Breast epithelium (tissue), 4 donors: Measurements from ENCODE around the gene PPP2R3B. TPM values are rescaled to one million over a fixed set of nuclear protein-coding genes. Genes with fewer than 3 reads are reported as not detected.
"Not testable (repeated sequence)": the region's sequence is repeated elsewhere in the genome, so short reads cannot be mapped to it uniquely, and the experiment has no call there.

Experiments
- DNase-seq, 2 donors: peaks; one replicate each; pipeline ENCODE4 v3.0.0-alpha.2; 2019; ENCODE audit warnings: low spot score in 2 of 2
- H3K27ac ChIP-seq, 2 donors: fragments of 200-600 bp; sonication (generic) in 1 of 2; one replicate each; pipeline ENCODE4 v1.5.1; 2016 to 2019; ENCODE audit warnings: mild to moderate bottlenecking in 1 of 2
- H3K27me3 ChIP-seq, 2 donors: fragments of 200-600 bp; sonication (generic) in 1 of 2; one replicate each; pipeline versions ENCODE4 v1.5.1 to v1.6.0; 2017 to 2019; ENCODE audit warnings: control low read depth in 1 of 2, mild to moderate bottlenecking in 1 of 2
- H3K36me3 ChIP-seq: fragments of 200-600 bp; one replicate; pipeline ENCODE4 v1.5.1; 2019
- H3K4me1 ChIP-seq, 2 donors: fragments of 200-600 bp; sonication (generic); one replicate each; pipeline ENCODE4 v1.5.1; 2016 to 2019; ENCODE audit warnings: control low read depth in 1 of 2
- H3K4me3 ChIP-seq, 3 donors: fragments of 200-600 bp; sonication (generic); 1 replicate in 2 of 3; 2 replicates in 1 of 3; pipeline ENCODE4 v1.5.1; 2016 to 2019; ENCODE audit warnings: mild to moderate bottlenecking in 3 of 3, moderate library complexity in 2 of 3
- H3K9me3 ChIP-seq, 2 donors: fragments of 200-600 bp; sonication (generic) in 1 of 2; one replicate each; pipeline ENCODE4 v1.5.1; 2016 to 2019; ENCODE audit warnings: control low read depth in 1 of 2
- CTCF ChIP-seq, 3 donors: fragments of 450-650 bp; IDR thresholded peaks; one replicate each; pipeline ENCODE4 v1.5.1; 2016 to 2017; ENCODE audit warnings: antibody characterized with exemption in 3 of 3, mild to moderate bottlenecking in 3 of 3, moderate library complexity in 3 of 3
- POLR2A ChIP-seq: fragments of 450-650 bp; IDR thresholded peaks from one replicate; pipeline ENCODE4 v1.6.1; 2016; ENCODE audit warnings: antibody characterized with exemption, mild to moderate bottlenecking, moderate library complexity
- POLR2AphosphoS5 ChIP-seq, 3 donors: sonication (generic); formaldehyde crosslinking; IDR thresholded peaks; one replicate each; pipeline ENCODE4 v1.6.1; 2017; ENCODE audit warnings: antibody characterized with exemption in 3 of 3
- intact Hi-C: fragments of 100-400 bp; cut with DNase I; formaldehyde crosslinking; loops from one replicate; pipeline ENCODE4 v1.15.1; 2023; ENCODE audit warnings: low total_unique reads
- total RNA-seq, 3 donors: library from RNA; depleted of rRNA; stranded (reverse); fragments of >200 nt; gene quantifications; one replicate each; pipeline ENCODE4 v1.1.0, GENCODE V29; 2016

PPP2R3B gene
- total RNA-seq, 3 donors from 2014 or later = 10.4 to 23.3 (median 23.1) TPM

GRCh38 chrX:332916-333610 lies 53.6 kb downstream of the PPP2R3B start:
- no peaks in the 10 kb centered on the region for H3K36me3 ChIP-seq
- intact Hi-C loops = no loop called here
- no peak overlapping the region for H3K27ac ChIP-seq
- H3K9me3 ChIP-seq = no peaks in the 10 kb centered on the region
- no peaks in the 10 kb centered on the region for H3K4me1 ChIP-seq
- TF ChIP-seq POLR2A (no peak), POLR2AphosphoS5 (IDR thresholded peaks at IDR 0.05) (no peak), CTCF (IDR thresholded peaks at IDR 0.05) (no peak)
- DNase-seq = no peak
- H3K27me3 ChIP-seq = peaks cover 7 to 15% of the 10 kb centered on the region in 2 donors
- no peak overlapping the region for H3K4me3 ChIP-seq

DNA sequence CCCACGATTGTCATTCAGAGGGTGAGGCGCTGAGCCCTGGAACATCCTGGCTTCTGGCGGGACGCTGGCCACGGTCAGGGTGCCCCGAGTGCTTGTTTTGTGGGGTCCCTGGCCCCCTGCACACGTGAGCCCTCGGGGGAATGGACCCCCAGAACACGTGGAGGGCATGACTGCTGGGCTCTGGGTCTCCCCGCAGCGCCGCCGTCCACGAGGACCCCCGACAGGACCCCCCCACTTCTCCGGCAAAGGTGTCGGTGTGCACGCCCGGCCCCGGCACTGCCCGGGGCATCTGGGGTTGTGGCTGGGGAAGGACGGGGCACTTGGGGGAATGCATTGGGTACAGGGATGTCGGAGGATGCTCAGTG lies 54.2 kb downstream of the PPP2R3B start:
- no peaks in the 10 kb centered on the region for H3K36me3 ChIP-seq
- TF ChIP-seq POLR2A (no peak), POLR2AphosphoS5 (IDR thresholded peaks at IDR 0.05) (no peak), CTCF (IDR thresholded peaks at IDR 0.05) (no peak)
- no peak overlapping the region for H3K4me3 ChIP-seq
- no peak for DNase-seq
- intact Hi-C loops = no loop called here
- H3K9me3 ChIP-seq = no peaks in the 10 kb centered on the region
- no peak overlapping the region for H3K27ac ChIP-seq
- no peaks in the 10 kb centered on the region for H3K4me1 ChIP-seq
- H3K27me3 ChIP-seq = peaks cover 7 to 15% of the 10 kb centered on the region in 2 donors

DNA sequence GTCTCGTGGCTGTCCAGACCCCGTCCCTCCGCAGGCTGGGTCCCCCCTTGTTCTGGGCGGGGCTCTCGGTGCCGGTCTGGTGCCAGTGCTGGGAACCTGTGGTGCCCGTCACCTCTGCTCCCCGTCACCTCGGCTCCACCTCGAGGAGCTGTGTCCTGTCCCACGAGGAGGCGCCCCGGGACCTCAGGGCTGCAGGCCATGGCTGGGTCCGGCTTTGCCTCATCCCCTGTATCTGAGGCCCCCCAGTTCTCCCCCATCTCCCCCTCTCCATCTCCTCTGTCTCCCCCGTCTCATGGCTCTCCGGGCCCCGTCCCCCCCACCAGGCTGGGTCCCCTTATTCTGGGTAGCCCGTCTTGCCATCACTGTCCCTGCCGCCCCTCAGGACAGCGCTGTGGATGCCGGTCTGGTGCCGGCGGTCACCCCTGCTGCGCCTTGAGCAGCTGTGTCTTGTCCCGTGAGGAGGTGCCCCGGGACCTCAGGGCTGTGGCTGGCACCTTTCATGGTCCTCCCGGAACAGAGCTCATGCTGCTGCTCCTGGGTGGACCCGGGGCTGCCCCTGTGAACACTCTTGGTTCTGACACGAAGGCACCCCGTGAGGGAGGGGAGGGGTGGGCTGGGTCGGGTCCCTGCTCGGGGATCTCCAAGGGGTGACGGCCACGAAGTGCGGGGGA lies 54.7 kb downstream of the PPP2R3B start:
- TF ChIP-seq POLR2AphosphoS5 (IDR thresholded peaks at IDR 0.05) = no peak
- no peak for TF ChIP-seq POLR2A
- no peak for TF ChIP-seq CTCF (IDR thresholded peaks at IDR 0.05)

DNA sequence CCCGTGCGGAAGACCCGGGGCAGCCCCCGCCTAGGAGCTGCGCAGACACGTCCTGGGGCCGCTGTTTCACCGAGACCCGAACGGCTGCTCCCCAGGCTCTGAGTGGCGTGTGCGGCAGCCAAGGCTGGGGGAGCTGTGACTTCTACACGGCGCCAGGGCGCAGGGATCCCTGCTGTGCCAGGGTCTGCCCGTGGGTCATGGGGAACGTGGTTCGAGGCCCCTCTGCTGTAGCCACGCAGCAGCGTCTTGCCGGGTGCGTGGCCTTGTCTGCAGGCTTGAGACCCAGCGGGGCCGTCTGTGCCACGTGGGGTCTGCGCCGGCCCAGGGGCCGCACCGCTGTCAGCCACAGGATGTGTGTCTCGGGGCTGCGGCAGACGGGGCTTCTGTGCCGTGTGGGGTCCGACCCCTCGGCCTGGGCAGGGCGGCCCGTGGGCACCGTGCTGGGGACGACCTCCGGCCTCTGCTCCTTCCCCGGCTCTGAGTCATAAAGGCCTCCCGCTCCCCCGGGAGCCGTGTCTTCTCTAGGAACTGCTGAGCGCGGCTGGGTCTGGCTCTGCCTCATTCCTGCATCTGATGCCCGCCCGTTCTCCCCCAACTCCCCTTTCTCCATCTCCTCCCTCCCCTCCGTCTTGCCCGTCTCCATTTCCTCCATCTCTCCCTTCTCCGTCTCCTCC lies 55.4 kb downstream of the PPP2R3B start:
- Histone ChIP-seq H3K9me3 (no peaks in the 10 kb centered on the region), H3K4me3 (peak overlapping the region in 2 of 3 donors; percentile 16 to 54), H3K27me3 (peaks cover 7 to 15% of the 10 kb centered on the region in 2 donors), H3K36me3 (no peaks in the 10 kb centered on the region), H3K4me1 (no peaks in the 10 kb centered on the region), H3K27ac (no peak overlapping the region)
- no peak for DNase-seq
- intact Hi-C loops = no loop called here
- TF ChIP-seq CTCF (IDR thresholded peaks at IDR 0.05) = no peak
- no peak for TF ChIP-seq POLR2A
- no peak for TF ChIP-seq POLR2AphosphoS5 (IDR thresholded peaks at IDR 0.05)

More for the DNA sequence above, 54.7 kb downstream of the PPP2R3B start:
- no peak overlapping the region for H3K27ac ChIP-seq
- H3K9me3 ChIP-seq = no peaks in the 10 kb centered on the region
- peaks cover 7 to 15% of the 10 kb centered on the region in 2 donors for H3K27me3 ChIP-seq
- intact Hi-C loops = no loop called here
- DNase-seq = no peak
- no peaks in the 10 kb centered on the region for H3K4me1 ChIP-seq
- no peaks in the 10 kb centered on the region for H3K36me3 ChIP-seq
- peak overlapping the region in 1 of 3 donors; percentile 54 for H3K4me3 ChIP-seq

- no peaks in the 10 kb centered on the region for H3K9me3 ChIP-seq
- peaks cover 7 to 15% of the 10 kb centered on the region in 2 donors for H3K27me3 ChIP-seq
- H3K36me3 ChIP-seq = no peaks in the 10 kb centered on the region
- TF ChIP-seq POLR2A = no peak
- TF ChIP-seq POLR2AphosphoS5 (IDR thresholded peaks at IDR 0.05) = no peak
- TF ChIP-seq CTCF (IDR thresholded peaks at IDR 0.05) = no peak
- H3K4me3 ChIP-seq = peak overlapping the region in 1 of 3 donors; percentile 54
- no peak overlapping the region for H3K27ac ChIP-seq
- peak in 1 of 2 donors; percentile 39 for DNase-seq
- H3K4me1 ChIP-seq = no peaks in the 10 kb centered on the region
- intact Hi-C loops = no loop called here
Measured at GRCh38 chrX:330726-331150, 56.0 kb downstream of the PPP2R3B start.

- intact Hi-C loops, H3K36me3 ChIP-seq, DNase-seq, H3K27ac ChIP-seq, H3K9me3 ChIP-seq, H3K4me3 ChIP-seq, H3K4me1 ChIP-seq: not testable (repeated sequence)
- H3K27me3 ChIP-seq = peaks cover 7 to 15% of the 10 kb centered on the region in 2 donors
Measured at GRCh38 chrX:330141-330725, 56.5 kb downstream of the PPP2R3B start.
